GM20000 (cell line): Measurements from ENCODE around the gene CMPK1.
"Not testable (repeated sequence)": the region's sequence is repeated elsewhere in the genome, so short reads cannot be mapped to it uniquely, and the experiment has no call there.

ENCODE experiments used
- DNase-seq: peaks from one replicate; pipeline ENCODE4 v3.0.0; 2012; ENCODE audit warnings: low spot score
- CTCF ChIP-seq: IDR thresholded peaks from 2 replicates; pipeline ENCODE4 v1.5.1; 2012; ENCODE audit warnings: mild to moderate bottlenecking, control low read depth; ENCODE audit errors: extremely low read depth, missing control alignments

CMPK1 gene

GRCh38 chr1:47340227-47340626 lies 6.6 kb downstream of the CMPK1 start:
- DNase-seq: no peak
- TF ChIP-seq CTCF: no peak

- DNase-seq: not testable (repeated sequence)
Observed at GRCh38 chr1:47346979-47347378, 13.4 kb downstream of the CMPK1 start.

- no peak for TF ChIP-seq CTCF
- DNase-seq: no peak
Observed at GRCh38 chr1:47347735-47348134, 14.1 kb downstream of the CMPK1 start.

- DNase-seq: no peak
- TF ChIP-seq CTCF: no peak
Observed at GRCh38 chr1:47348246-47348645, 14.7 kb downstream of the CMPK1 start.

- no peak for DNase-seq
Observed at GRCh38 chr1:47351305-47351704, 17.7 kb downstream of the CMPK1 start.

GRCh38 chr1:47361380-47361779 lies 27.8 kb downstream of the CMPK1 start:
- no peak for TF ChIP-seq CTCF
- DNase-seq: no peak

More at GRCh38 chr1:47351305-47351704, 17.7 kb downstream of the CMPK1 start:
- TF ChIP-seq CTCF: no peak

GRCh38 chr1:47362828-47363227 lies 29.2 kb downstream of the CMPK1 start:
- no peak for TF ChIP-seq CTCF
- no peak for DNase-seq

GRCh38 chr1:47367651-47368050 lies 34.1 kb downstream of the CMPK1 start:
- DNase-seq: no peak
- TF ChIP-seq CTCF: no peak
